Progenitor cell of endocrine pancreas (in vitro differentiated cells): Measurements from ENCODE around the gene FRMD6. TPM values are rescaled to one million over a fixed set of nuclear protein-coding genes. Genes with fewer than 3 reads are reported as not detected.

Experiments used
- DNase-seq: peaks from one replicate; pipeline ENCODE4 v3.0.0; 2021; ENCODE audit warnings: low spot score; ENCODE audit not compliant: unreplicated experiment
- H3K27ac Mint-ChIP-seq: 2 replicates; pipeline ENCODE4 v1.8.0; 2021; ENCODE audit warnings: mild to moderate bottlenecking, moderate library complexity, mixed read lengths
- H3K27me3 Mint-ChIP-seq: 2 replicates; pipeline ENCODE4 v1.8.0; 2021; ENCODE audit warnings: mixed read lengths
- H3K36me3 Mint-ChIP-seq: 2 replicates; pipeline ENCODE4 v1.8.0; 2022; ENCODE audit warnings: mixed read lengths; ENCODE audit not compliant: insufficient read depth
- H3K4me1 Mint-ChIP-seq: 2 replicates; pipeline ENCODE4 v1.8.0; 2021; ENCODE audit warnings: low read depth, mixed read lengths
- H3K4me3 Mint-ChIP-seq: 2 replicates; pipeline ENCODE4 v1.8.0; 2021; ENCODE audit warnings: low read depth, mild to moderate bottlenecking, moderate library complexity, mixed read lengths
- H3K9me3 Mint-ChIP-seq: 2 replicates; pipeline ENCODE4 v1.8.0; 2021; ENCODE audit warnings: low read depth, mixed read lengths
- total RNA-seq: library from RNA; stranded (reverse); gene quantifications from 2 replicates; pipeline ENCODE4 v1.2.1, GENCODE V29; 2021
- TF ChIP-seq, protein P1 (sequence below): fragments of 200-600 bp; sonication (generic); IDR thresholded peaks from one replicate; pipeline ENCODE4 v1.5.0; 2021; ENCODE audit warnings: antibody characterized with exemption, mild to moderate bottlenecking; ENCODE audit not compliant: unreplicated experiment

Gene FRMD6
- total RNA-seq, 1 donor from 2014 or later: 40.7 TPM

DNA sequence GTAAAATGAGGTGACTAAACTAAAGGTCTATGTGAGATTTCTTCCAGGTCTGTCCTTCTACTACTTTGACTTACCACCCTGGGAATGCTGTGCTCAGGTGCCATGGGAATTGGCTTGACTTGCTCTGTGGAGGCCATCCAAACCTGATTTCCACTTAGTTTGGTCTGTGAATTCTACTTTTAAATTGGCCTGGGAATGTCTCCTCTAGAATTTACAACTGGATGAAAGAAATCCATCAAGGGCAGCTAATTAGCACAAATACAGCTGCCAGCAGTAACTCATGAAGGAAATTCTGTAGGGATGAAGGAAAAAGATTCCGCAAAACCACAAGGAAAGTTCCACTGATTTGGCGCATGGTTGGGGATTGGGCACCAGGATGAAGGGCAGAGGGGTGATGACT, 31.7 kb upstream of the FRMD6 start:
- no peak overlapping the region for H3K4me3 Mint-ChIP-seq
- peaks cover 16% of the 10 kb centered on the region for H3K4me1 Mint-ChIP-seq
- H3K27ac Mint-ChIP-seq: no peak overlapping the region
- H3K9me3 Mint-ChIP-seq: peaks cover 4% of the 10 kb centered on the region
- no peaks in the 10 kb centered on the region for H3K36me3 Mint-ChIP-seq
- no peak for DNase-seq
- no peaks in the 10 kb centered on the region for H3K27me3 Mint-ChIP-seq
- TF ChIP-seq, protein P1, sequence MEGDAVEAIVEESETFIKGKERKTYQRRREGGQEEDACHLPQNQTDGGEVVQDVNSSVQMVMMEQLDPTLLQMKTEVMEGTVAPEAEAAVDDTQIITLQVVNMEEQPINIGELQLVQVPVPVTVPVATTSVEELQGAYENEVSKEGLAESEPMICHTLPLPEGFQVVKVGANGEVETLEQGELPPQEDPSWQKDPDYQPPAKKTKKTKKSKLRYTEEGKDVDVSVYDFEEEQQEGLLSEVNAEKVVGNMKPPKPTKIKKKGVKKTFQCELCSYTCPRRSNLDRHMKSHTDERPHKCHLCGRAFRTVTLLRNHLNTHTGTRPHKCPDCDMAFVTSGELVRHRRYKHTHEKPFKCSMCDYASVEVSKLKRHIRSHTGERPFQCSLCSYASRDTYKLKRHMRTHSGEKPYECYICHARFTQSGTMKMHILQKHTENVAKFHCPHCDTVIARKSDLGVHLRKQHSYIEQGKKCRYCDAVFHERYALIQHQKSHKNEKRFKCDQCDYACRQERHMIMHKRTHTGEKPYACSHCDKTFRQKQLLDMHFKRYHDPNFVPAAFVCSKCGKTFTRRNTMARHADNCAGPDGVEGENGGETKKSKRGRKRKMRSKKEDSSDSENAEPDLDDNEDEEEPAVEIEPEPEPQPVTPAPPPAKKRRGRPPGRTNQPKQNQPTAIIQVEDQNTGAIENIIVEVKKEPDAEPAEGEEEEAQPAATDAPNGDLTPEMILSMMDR: no peak

DNA sequence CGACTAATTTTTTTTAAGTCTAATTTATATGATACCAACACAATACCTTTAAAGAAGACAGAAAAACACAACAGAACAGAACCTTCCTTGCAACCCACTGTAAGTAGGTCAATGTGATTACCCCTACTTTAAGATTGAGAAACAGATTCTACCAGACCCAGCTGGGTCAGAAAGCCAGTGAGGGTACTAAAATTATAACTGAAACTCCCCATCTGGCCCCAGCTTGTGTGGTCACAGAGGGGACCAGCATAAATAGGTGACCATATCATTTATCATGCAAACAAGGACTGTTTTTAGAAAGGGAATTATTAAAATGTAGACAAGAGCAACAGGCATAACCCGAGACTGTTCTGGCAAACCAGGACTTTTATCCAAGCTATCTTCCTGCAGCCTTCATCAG, 30.1 kb upstream of the FRMD6 start:
- H3K27ac Mint-ChIP-seq: no peak overlapping the region
- no peak for DNase-seq
- peaks cover 4% of the 10 kb centered on the region for H3K9me3 Mint-ChIP-seq
- no peak overlapping the region for H3K4me3 Mint-ChIP-seq
- H3K4me1 Mint-ChIP-seq: peaks cover 8% of the 10 kb centered on the region
- H3K27me3 Mint-ChIP-seq: no peaks in the 10 kb centered on the region
- no peaks in the 10 kb centered on the region for H3K36me3 Mint-ChIP-seq
- TF ChIP-seq, protein P1: no peak

DNA sequence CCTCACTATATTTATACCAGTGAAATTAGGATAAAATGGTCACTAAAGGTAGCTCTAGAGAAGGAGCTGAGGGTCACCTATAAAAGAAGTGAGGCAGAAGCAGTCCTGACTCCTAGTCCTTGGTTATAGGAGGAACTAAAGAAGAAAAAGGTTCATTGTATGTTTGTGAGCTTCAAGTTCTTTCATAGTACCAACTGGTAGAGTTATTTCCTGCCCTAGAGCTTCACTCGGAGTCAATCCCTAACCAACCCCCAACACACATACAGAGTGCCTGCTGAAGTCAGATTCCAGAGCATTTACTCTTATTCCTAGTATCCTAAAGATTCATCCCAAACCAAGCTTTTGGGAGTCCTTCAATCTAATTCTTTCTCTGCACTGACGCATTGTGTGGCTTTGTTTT, 29.3 kb upstream of the FRMD6 start:
- DNase-seq: no peak
- TF ChIP-seq, protein P1: no peak
- peaks cover 4% of the 10 kb centered on the region for H3K9me3 Mint-ChIP-seq
- no peaks in the 10 kb centered on the region for H3K36me3 Mint-ChIP-seq
- no peak overlapping the region for H3K4me3 Mint-ChIP-seq
- H3K27me3 Mint-ChIP-seq: no peaks in the 10 kb centered on the region
- H3K27ac Mint-ChIP-seq: no peak overlapping the region
- H3K4me1 Mint-ChIP-seq: peaks cover 3% of the 10 kb centered on the region

GRCh38 chr14:51624955-51625569, 26.6 kb upstream of the FRMD6 start:
- TF ChIP-seq, protein P1: no peak

DNA sequence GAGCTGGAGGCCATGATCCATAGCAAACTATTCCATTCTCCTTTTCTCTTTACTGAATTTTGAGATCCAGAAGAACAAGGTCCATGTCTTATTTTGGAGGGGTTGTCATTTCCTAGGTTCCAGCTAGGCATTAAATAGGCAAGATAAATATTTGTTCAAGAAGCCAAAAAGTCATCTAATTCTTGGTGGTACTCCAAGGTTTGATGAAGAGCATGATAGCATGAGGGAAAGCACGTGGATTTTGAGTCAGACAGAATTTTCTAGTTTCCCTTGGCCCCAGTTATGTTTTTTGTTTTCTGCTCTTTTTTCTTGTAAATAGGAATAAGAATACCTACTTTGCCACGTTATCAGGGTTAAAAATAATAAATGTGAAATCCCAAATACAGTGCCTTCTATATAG, 25.5 kb upstream of the FRMD6 start:
- Mint-ChIP-seq H3K27me3 (no peaks in the 10 kb centered on the region), H3K27ac (no peak overlapping the region), H3K9me3 (peaks cover 4% of the 10 kb centered on the region), H3K36me3 (no peaks in the 10 kb centered on the region), H3K4me1 (peaks cover 2% of the 10 kb centered on the region), H3K4me3 (no peak overlapping the region)
- no peak for DNase-seq
- TF ChIP-seq, protein P1: no peak

More at GRCh38 chr14:51624955-51625569, 26.6 kb upstream of the FRMD6 start:
- Mint-ChIP-seq H3K4me3 (no peak overlapping the region), H3K27me3 (no peaks in the 10 kb centered on the region), H3K4me1 (peaks cover 2% of the 10 kb centered on the region), H3K9me3 (peaks cover 4% of the 10 kb centered on the region), H3K36me3 (no peaks in the 10 kb centered on the region), H3K27ac (no peak overlapping the region)
- DNase-seq: no peak
